DLD1 (cell line): ENCODE measurements around the gene MEIOSIN.
"Not testable (repeated sequence)": the region's sequence is repeated elsewhere in the genome, so short reads cannot be mapped to it uniquely, and the experiment has no call there.

Experiments
- in situ Hi-C: cut with HindIII; loops from 2 replicates; pipeline ENCODE4 v1.10.0; 2017; ENCODE audit warnings: low sequenced_read_pairs

MEIOSIN gene

GRCh38 chr19:45717983-45718650 lies 15.1 kb upstream of the MEIOSIN start:
- in situ Hi-C loops, result no loop called here

GRCh38 chr19:45720065-45720464 lies 13.2 kb upstream of the MEIOSIN start:
- in situ Hi-C loops, result not testable (repeated sequence)

- in situ Hi-C loops, result not testable (repeated sequence)
Observed at GRCh38 chr19:45728683-45729082, 4.6 kb upstream of the MEIOSIN start.

- in situ Hi-C loops, result no loop called here
Observed at GRCh38 chr19:45729800-45730290, 3.4 kb upstream of the MEIOSIN start.

GRCh38 chr19:45730368-45731288 lies 2.6 kb upstream of the MEIOSIN start, which contains the start of gene FBXO46:
Gene FBXO46 (minus strand): TSS chr19:45730896. CDS start chr19:45713495, 17,401 bp downstream.
- in situ Hi-C loops, result no loop called here

GRCh38 chr19:45739498-45740439 lies 6.5 kb downstream of the MEIOSIN start:
- in situ Hi-C loops, result no loop called here

- in situ Hi-C loops, result no loop called here
Observed at GRCh38 chr19:45742969-45743368, 9.7 kb downstream of the MEIOSIN start.

GRCh38 chr19:45745606-45746005 lies 12.4 kb downstream of the MEIOSIN start:
- in situ Hi-C loops, result no loop called here

- in situ Hi-C loops, result no loop called here
Observed at GRCh38 chr19:45746866-45747265, 13.6 kb downstream of the MEIOSIN start.

GRCh38 chr19:45747513-45747912 lies 14.3 kb downstream of the MEIOSIN start:
- in situ Hi-C loops, result no loop called here

- in situ Hi-C loops, result not testable (repeated sequence)
Observed at GRCh38 chr19:45751483-45751882, 18.2 kb downstream of the MEIOSIN start.

- in situ Hi-C loops, result no loop called here
Observed at GRCh38 chr19:45752639-45753038, 19.4 kb downstream of the MEIOSIN start.

- in situ Hi-C loops, result no loop called here
Observed at GRCh38 chr19:45753548-45753947, 20.3 kb downstream of the MEIOSIN start.

GRCh38 chr19:45754323-45754722 lies 21.1 kb downstream of the MEIOSIN start:
- in situ Hi-C loops, result no loop called here

- in situ Hi-C loops, result no loop called here
Observed at GRCh38 chr19:45757695-45758094, 24.5 kb downstream of the MEIOSIN start.

- in situ Hi-C loops, result no loop called here
Observed at GRCh38 chr19:45758921-45759320, 25.7 kb downstream of the MEIOSIN start.

GRCh38 chr19:45761714-45762113 lies 28.5 kb downstream of the MEIOSIN start:
- in situ Hi-C loops, result no loop called here

- in situ Hi-C loops, result no loop called here
Observed at GRCh38 chr19:45762870-45763631, 29.8 kb downstream of the MEIOSIN start.

- in situ Hi-C loops, result no loop called here
Observed at GRCh38 chr19:45763691-45764294, 30.6 kb downstream of the MEIOSIN start.

- in situ Hi-C loops, result no loop called here
Observed at GRCh38 chr19:45764475-45764874, 31.2 kb downstream of the MEIOSIN start.
